Neural progenitor cell (in vitro differentiated cells): ENCODE results near the gene DUOXA2. TPM values are rescaled to one million over a fixed set of nuclear protein-coding genes. Genes with fewer than 3 reads are reported as not detected.

ENCODE experiments used
- DNase-seq: peaks from one replicate; pipeline ENCODE4 v3.0.0-alpha.2; 2016; ENCODE audit warnings: low spot score
- H2AFZ ChIP-seq: fragments of 200-600 bp; sonication (generic); replicated peaks from 2 replicates; pipeline ENCODE4 v1.6.1; 2016; ENCODE audit warnings: antibody characterized with exemption
- H3F3A ChIP-seq: fragments of 200-600 bp; sonication (generic); 2 replicates; pipeline ENCODE4 v1.6.1; 2016; ENCODE audit warnings: antibody characterized with exemption, low read depth
- H3K27ac ChIP-seq: fragments of 200-600 bp; sonication (generic); 2 replicates; pipeline ENCODE4 v1.5.1; 2016; ENCODE audit warnings: mild to moderate bottlenecking
- H3K27me3 ChIP-seq: fragments of 200-600 bp; sonication (generic); 2 replicates; pipeline ENCODE4 v1.6.1; 2016; ENCODE audit warnings: mild to moderate bottlenecking, moderate library complexity
- H3K36me3 ChIP-seq: fragments of 200-600 bp; sonication (generic); 2 replicates; pipeline ENCODE4 v1.5.1; 2016
- H3K4me1 ChIP-seq: fragments of 200-600 bp; sonication (generic); 2 replicates; pipeline ENCODE4 v1.6.1; 2016; ENCODE audit warnings: mixed run types
- H3K4me2 ChIP-seq: fragments of 200-600 bp; sonication (generic); 2 replicates; pipeline ENCODE4 v1.6.1; 2016
- H3K4me3 ChIP-seq: fragments of 200-600 bp; sonication (generic); 2 replicates; pipeline ENCODE4 v1.5.1; 2016
- H3K79me2 ChIP-seq: fragments of 200-600 bp; sonication (generic); 2 replicates; pipeline ENCODE4 v1.6.1; 2016; ENCODE audit warnings: low read depth
- H3K9ac ChIP-seq: fragments of 200-600 bp; sonication (generic); 2 replicates; pipeline ENCODE4 v1.6.1; 2016
- H3K9me3 ChIP-seq: fragments of 200-600 bp; sonication (generic); 2 replicates; pipeline ENCODE4 v1.5.1; 2016; ENCODE audit warnings: low read depth
- H4K20me1 ChIP-seq: fragments of 200-600 bp; sonication (generic); 2 replicates; pipeline ENCODE4 v1.6.1; 2016; ENCODE audit warnings: low read depth
- H3K27ac Mint-ChIP-seq: 3 replicates; pipeline ENCODE4 v1.8.0; 2021; ENCODE audit warnings: mixed read lengths
- H3K27me3 Mint-ChIP-seq: 2 replicates; pipeline ENCODE4 v1.8.0; 2022; ENCODE audit warnings: low read depth, mild to moderate bottlenecking, inconsistent platforms, moderate library complexity, mixed read lengths; ENCODE audit not compliant: insufficient read depth
- H3K36me3 Mint-ChIP-seq: 3 replicates; pipeline ENCODE4 v1.8.0; 2021; ENCODE audit warnings: mixed read lengths
- H3K4me1 Mint-ChIP-seq: 3 replicates; pipeline ENCODE4 v1.8.0; 2021; ENCODE audit warnings: mixed read lengths
- H3K4me3 Mint-ChIP-seq: 3 replicates; pipeline ENCODE4 v1.8.0; 2021; ENCODE audit warnings: mild to moderate bottlenecking, moderate library complexity, mixed read lengths
- H3K9me3 Mint-ChIP-seq: 3 replicates; pipeline ENCODE4 v1.8.0; 2020; ENCODE audit warnings: mixed read lengths
- EZH2 ChIP-seq: fragments of 200-600 bp; sonication (generic); IDR thresholded peaks from 2 replicates; pipeline ENCODE4 v1.6.1; 2017; ENCODE audit warnings: antibody characterized with exemption, mild to moderate bottlenecking, moderate library complexity
- EZH2phosphoT487 ChIP-seq: fragments of 200-600 bp; sonication (generic); IDR thresholded peaks from 2 replicates; pipeline ENCODE4 v1.6.1; 2017; ENCODE audit warnings: antibody characterized with exemption
- total RNA-seq: library from RNA; depleted of rRNA; stranded (reverse); fragments of >200 nt; gene quantifications from 2 replicates; pipeline ENCODE4 v1.2.3, GENCODE V29; 2015; ENCODE audit warnings: low replicate concordance
- TF ChIP-seq, protein P1 (sequence below): fragments of 200-600 bp; sonication (generic); IDR thresholded peaks from 2 replicates; pipeline ENCODE4 v1.5.1; 2017; ENCODE audit warnings: antibody characterized with exemption, mild to moderate bottlenecking

DUOXA2 gene
- total RNA-seq, 1 donor from 2014 or later: not detected

DNA sequence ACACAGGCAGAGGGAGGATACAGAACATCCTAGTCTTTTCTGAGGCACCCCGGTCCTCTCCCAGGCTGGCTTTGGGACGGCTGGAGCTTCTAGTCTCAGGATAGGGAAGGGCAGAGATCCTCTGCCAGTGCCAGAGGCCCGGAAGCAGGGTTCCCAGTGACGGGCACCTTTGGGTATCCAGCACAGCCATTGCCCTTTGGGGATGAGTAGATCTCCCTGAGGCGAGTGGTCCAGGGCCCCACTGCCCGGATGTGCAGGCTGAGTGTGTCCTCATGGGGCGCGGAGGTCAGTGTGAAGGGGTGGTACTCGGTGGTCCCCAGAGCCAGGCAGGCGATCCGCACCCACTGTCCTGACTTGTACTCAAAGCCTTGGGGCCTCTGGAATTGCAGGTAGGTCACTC lies 18.5 kb upstream of the DUOXA2 start:
- Mint-ChIP-seq H3K4me3 (no peak overlapping the region), H3K9me3 (peaks cover 3% of the 10 kb centered on the region), H3K27me3 (peaks cover 15% of the 10 kb centered on the region), H3K27ac (no peak overlapping the region), H3K4me1 (peaks cover 4% of the 10 kb centered on the region), H3K36me3 (no peaks in the 10 kb centered on the region)
- Histone ChIP-seq H2AFZ (no peak overlapping the region), H3K27me3 (peaks cover 5% of the 10 kb centered on the region), H3K4me1 (peaks cover under 1% of the 10 kb centered on the region), H3K4me3 (no peak overlapping the region), H4K20me1 (no peaks in the 10 kb centered on the region), H3K9ac (no peak overlapping the region), H3F3A (no peaks in the 10 kb centered on the region), H3K9me3 (no peaks in the 10 kb centered on the region), H3K79me2 (no peaks in the 10 kb centered on the region), H3K36me3 (no peaks in the 10 kb centered on the region), H3K27ac (no peak overlapping the region), H3K4me2 (no peak overlapping the region)
- TF ChIP-seq EZH2phosphoT487: no peak
- TF ChIP-seq, protein P1, sequence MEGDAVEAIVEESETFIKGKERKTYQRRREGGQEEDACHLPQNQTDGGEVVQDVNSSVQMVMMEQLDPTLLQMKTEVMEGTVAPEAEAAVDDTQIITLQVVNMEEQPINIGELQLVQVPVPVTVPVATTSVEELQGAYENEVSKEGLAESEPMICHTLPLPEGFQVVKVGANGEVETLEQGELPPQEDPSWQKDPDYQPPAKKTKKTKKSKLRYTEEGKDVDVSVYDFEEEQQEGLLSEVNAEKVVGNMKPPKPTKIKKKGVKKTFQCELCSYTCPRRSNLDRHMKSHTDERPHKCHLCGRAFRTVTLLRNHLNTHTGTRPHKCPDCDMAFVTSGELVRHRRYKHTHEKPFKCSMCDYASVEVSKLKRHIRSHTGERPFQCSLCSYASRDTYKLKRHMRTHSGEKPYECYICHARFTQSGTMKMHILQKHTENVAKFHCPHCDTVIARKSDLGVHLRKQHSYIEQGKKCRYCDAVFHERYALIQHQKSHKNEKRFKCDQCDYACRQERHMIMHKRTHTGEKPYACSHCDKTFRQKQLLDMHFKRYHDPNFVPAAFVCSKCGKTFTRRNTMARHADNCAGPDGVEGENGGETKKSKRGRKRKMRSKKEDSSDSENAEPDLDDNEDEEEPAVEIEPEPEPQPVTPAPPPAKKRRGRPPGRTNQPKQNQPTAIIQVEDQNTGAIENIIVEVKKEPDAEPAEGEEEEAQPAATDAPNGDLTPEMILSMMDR: no peak
- TF ChIP-seq EZH2: no peak
- no peak for DNase-seq

DNA sequence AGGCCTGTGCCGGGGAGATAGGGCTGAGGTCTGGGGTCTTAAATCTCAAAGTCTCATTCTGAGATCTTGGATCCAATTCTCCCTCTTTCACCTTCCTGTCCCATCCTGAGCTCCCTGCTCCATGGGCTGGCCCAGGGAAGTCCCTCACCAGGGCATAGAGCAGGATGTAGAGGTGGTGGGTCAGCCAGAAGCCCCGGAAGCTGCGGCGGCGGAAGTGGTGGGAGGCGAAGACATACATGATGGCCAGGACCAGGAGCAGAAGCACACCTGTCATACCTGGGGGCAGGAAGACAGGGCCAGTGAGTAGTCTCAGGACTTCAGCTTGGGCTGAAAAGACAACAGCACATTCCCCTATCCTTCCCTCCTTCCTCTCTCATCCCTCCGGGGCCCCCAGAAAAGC lies 16.7 kb upstream of the DUOXA2 start:
- no peaks in the 10 kb centered on the region for H3K36me3 Mint-ChIP-seq
- peaks cover 14% of the 10 kb centered on the region for H3K27me3 Mint-ChIP-seq
- H3F3A ChIP-seq: no peaks in the 10 kb centered on the region
- H3K9ac ChIP-seq: no peak overlapping the region
- H3K4me1 Mint-ChIP-seq: peaks cover 12% of the 10 kb centered on the region
- H3K36me3 ChIP-seq: no peaks in the 10 kb centered on the region
- H3K27ac ChIP-seq: no peak overlapping the region
- H3K4me2 ChIP-seq: no peak overlapping the region
- H2AFZ ChIP-seq: no peak overlapping the region
- TF ChIP-seq, protein P1: no peak
- TF ChIP-seq EZH2phosphoT487 (no peak), EZH2 (no peak)
- H3K27me3 ChIP-seq: peaks cover 8% of the 10 kb centered on the region
- no peak overlapping the region for H3K27ac Mint-ChIP-seq
- no peaks in the 10 kb centered on the region for H3K79me2 ChIP-seq
- H3K4me1 ChIP-seq: peaks cover 7% of the 10 kb centered on the region
- H3K4me3 Mint-ChIP-seq: no peak overlapping the region
- H3K9me3 ChIP-seq: no peaks in the 10 kb centered on the region
- DNase-seq: no peak
- no peak overlapping the region for H3K4me3 ChIP-seq
- peaks cover 3% of the 10 kb centered on the region for H3K9me3 Mint-ChIP-seq
- H4K20me1 ChIP-seq: no peaks in the 10 kb centered on the region

DNA sequence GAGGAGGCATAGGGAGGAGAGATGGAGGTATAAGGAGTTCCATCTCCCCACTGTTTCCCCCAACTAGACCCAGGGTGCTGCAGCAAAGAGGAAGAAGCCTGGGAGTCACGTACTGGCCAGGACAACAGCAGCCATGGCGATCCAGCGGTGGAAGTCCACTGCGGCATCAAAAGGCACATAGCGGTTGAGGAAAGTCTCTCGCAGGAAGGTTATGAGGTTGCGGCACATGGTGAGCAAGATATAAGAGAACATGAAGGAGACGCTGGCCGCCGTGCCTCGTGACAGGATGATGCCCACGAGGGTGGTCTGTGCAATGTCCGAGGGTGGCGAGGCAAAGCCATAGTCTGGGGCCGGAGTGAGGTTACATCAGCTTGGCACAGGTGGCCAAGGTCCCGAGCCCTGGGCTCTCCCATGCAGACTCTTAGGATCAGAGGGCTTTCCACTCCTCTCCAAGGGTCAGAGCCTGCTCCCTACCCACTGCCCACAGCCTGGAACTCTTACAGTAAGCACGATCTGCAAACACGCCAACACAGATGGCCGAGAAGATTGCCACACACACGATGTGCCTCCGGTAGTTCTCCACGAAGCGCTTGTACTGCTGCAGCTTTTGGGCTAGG lies 14.5 kb upstream of the DUOXA2 start:
- Mint-ChIP-seq H3K27me3 (peaks cover 16% of the 10 kb centered on the region), H3K27ac (no peak overlapping the region), H3K36me3 (no peaks in the 10 kb centered on the region), H3K9me3 (peaks cover 3% of the 10 kb centered on the region), H3K4me1 (peaks cover 12% of the 10 kb centered on the region), H3K4me3 (no peak overlapping the region)
- DNase-seq: no peak
- Histone ChIP-seq H3K4me1 (peaks cover 7% of the 10 kb centered on the region), H3K79me2 (no peaks in the 10 kb centered on the region), H4K20me1 (no peaks in the 10 kb centered on the region), H3K4me2 (no peak overlapping the region), H2AFZ (no peak overlapping the region), H3K27ac (no peak overlapping the region), H3K27me3 (peaks cover 8% of the 10 kb centered on the region), H3K36me3 (no peaks in the 10 kb centered on the region), H3K9ac (no peak overlapping the region), H3K9me3 (no peaks in the 10 kb centered on the region), H3K4me3 (no peak overlapping the region), H3F3A (no peaks in the 10 kb centered on the region)
- TF ChIP-seq EZH2: no peak
- TF ChIP-seq EZH2phosphoT487: no peak
- TF ChIP-seq, protein P1: no peak
